Effector CD8-positive, alpha-beta T cell (primary cell): Measurements from ENCODE around the gene NECAP2.
"Not testable (repeated sequence)": the region's sequence is repeated elsewhere in the genome, so short reads cannot be mapped to it uniquely, and the experiment has no call there.

ENCODE experiments used
- DNase-seq: peaks from one replicate; lab custom pipeline; 2025; lab: John Stamatoyannopoulos, UW

NECAP2 gene

GRCh38 chr1:16459352-16459925 is 18.9 kb downstream of the NECAP2 start:
- DNase-seq: no peak

DNA sequence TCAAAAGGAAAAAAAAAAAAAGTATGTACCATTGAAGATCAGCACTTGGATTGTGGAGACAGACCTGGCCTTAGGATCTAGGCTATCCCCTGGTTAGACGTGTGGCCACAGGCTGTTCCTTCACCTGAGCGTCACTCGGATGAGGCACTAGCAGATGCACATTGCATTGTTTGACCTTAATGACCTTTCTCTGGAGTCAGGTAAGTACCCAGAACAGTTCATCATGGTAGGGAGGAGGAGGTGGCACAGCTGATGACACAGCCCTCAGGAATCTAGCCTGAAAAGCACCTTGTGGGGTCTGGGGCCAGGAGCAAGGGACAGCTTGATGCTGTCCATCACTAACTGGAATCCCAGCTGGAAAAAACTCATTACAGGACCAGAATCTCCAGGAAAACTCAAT is 21.2 kb downstream of the NECAP2 start:
- DNase-seq: no peak

DNA sequence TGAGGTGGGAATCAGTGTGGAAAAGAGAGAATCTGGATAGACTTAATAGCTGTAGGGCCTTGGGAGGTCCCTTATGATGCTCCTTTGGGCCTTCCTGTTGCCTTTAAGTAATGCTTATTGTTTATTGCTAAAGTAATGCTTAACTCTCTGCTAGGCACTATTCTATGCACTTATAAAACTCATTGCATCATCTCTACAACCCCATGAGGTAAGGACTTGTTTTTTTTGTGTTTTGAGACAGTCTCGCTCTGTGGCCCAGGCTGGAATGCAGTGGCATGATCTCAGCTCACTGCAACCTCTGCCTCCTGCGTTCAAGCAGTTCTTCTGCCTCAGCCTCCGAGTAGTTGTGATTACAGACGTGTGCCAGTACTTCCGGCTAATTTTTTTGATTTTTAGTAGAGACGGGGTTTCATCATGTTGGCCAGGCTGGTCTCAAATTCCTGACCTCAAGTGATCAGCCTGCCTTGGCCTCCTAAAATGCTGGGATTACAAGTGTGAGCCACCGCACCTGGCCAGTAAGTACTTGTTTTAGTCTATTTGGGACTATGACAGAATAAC is 22.3 kb downstream of the NECAP2 start:
- no peak for DNase-seq

DNA sequence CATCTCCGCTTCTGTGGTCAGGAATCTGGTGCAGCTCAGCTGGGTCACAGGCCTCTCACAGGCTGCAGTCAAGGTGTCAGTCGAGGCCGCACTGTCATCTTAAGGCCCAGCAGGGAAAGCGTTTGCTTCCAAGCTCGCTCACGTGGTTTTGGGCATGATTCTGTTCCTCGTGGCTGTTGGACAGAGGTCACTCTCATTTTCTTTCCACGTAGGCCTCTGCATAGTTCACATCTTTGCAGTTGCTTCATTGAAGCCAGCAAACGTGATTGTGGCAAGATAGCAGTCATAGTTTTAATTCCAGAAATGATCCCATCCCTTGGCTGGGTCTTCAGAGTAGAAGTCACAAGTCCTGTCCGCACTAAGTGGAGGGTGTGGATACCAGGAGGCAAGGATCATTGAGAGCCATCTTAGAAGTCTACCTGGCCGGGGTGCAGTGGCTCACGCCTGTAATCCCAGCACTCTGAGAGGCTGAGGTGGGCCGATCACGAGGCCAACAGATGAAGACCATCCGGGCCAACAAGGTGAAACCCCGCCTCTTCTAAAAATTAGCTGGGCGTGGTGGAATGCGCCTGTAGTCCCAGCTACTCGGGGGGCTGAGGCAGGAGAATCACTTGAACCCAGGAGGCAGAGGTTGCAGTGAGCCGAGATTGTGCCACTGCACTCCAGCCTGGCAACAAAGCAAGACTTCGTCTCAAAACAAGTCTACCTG is 24.5 kb downstream of the NECAP2 start:
- no peak for DNase-seq

DNA sequence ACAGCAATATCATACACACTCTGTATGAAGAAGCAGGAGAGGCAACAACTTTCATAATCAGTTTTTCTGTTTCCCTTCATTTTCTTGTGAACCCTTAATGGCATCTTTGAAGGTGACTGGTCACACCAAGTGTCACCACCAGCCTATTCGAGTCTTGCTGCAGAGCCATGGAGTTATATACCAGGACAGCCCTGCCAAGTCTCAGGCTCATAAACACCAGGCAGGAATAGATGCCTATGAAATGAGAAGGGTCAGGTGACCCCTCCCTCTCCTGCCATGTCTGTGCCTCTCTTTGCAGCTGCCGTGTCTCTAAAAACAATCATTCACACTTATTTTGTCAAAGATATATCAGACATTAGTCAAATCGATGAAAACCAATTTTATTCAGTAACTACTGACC is 28.0 kb downstream of the NECAP2 start:
- DNase-seq: no peak

- no peak for DNase-seq
These were observed 33.8 kb downstream of the NECAP2 start for GRCh38 chr1:16474166-16474800.

GRCh38 chr1:16474891-16475290 is 34.4 kb downstream of the NECAP2 start:
- DNase-seq: not testable (repeated sequence)

GRCh38 chr1:16475771-16476770 is 35.5 kb downstream of the NECAP2 start:
- not testable (repeated sequence) for DNase-seq

GRCh38 chr1:16478091-16478490 is 37.6 kb downstream of the NECAP2 start:
- DNase-seq: no peak

DNA sequence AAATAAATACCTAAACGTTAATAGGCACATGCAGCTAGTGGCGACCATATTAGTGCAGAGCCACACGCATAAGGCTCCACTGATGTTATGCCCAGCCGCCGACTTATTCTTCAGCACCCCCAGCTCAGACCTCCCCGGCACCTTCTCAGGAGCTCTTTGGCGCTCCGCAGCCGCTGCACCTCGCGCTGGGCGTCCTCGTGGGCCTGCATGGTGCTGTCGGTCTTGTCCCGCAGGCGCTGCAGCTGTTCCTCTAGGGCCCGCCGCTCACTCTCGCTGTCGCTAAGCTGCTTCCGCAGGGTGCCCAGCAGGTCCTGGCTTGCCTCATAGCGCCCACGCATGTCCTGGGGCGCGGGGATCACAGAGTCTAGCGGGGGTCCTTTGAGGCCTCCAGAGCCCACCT is 42.6 kb downstream of the NECAP2 start:
- not testable (repeated sequence) for DNase-seq

DNA sequence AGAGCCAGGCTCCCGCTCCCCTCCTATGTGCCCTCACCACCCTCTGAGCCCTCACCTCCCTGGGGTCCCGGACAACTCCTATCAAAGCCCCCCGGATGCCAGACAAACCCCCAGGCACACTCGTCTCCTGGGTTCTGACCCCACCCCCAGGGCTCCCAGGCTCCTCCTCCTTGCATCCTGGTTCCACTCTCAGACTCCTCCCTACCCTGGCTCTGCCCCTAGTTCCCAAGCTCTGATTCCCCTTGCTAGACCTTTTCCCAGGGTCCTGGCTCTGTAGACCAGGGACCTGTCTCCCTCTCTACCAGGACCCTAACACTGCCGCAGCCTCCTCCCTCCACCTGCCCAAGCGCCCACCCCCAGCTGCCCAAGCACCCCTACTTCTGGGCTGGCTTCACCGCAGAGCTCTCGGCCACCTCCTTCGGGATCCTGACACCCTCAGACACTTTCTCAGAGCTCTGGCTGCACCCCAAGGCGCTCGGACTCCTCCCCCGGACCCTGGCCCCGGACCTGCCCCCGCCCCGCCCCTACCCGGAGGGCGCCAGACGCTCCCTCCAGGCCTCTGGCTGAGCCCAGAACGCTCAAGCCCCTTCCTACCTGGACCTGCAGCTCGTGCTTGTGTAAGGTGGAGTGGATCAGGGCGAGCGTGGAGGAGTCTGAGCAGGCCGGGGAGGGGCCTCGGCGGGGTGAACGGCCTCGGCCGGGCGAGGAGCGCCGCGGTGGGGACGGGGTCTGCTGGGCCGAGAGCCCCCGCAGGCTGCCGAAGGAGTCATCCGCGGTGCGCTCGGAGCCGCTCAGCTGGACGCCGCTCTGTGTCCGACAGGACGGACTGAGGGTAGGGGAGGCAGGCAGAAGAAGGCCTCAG is 43.3 kb downstream of the NECAP2 start:
- DNase-seq: not testable (repeated sequence)

GRCh38 chr1:16484501-16484835 is 43.9 kb downstream of the NECAP2 start:
- no peak for DNase-seq

DNA sequence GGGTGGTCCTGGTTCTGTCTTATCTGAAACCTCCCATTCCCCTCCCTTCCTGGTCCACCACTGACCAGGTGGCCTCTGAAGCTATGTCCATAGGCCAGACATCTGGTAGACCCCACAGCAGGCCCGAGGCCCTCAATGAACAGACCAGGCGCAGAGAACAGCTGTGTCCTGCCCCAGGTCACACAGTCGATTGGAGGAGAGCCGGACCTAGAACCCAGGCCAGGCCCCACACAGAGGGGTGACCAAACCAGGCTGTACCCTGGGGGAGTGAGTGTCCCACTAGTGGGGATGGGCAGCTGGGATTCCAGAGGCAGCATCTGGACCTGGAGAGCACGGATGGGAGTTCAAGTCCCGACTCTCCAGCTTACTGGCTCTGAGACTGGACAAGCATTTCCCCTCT is 44.4 kb downstream of the NECAP2 start:
- no peak for DNase-seq

GRCh38 chr1:16486316-16486715 is 45.8 kb downstream of the NECAP2 start:
- DNase-seq: not testable (repeated sequence)

GRCh38 chr1:16487011-16487410 is 46.5 kb downstream of the NECAP2 start:
- DNase-seq: not testable (repeated sequence)

- DNase-seq: not testable (repeated sequence)
These were observed 48.8 kb downstream of the NECAP2 start for GRCh38 chr1:16489195-16489880.

DNA sequence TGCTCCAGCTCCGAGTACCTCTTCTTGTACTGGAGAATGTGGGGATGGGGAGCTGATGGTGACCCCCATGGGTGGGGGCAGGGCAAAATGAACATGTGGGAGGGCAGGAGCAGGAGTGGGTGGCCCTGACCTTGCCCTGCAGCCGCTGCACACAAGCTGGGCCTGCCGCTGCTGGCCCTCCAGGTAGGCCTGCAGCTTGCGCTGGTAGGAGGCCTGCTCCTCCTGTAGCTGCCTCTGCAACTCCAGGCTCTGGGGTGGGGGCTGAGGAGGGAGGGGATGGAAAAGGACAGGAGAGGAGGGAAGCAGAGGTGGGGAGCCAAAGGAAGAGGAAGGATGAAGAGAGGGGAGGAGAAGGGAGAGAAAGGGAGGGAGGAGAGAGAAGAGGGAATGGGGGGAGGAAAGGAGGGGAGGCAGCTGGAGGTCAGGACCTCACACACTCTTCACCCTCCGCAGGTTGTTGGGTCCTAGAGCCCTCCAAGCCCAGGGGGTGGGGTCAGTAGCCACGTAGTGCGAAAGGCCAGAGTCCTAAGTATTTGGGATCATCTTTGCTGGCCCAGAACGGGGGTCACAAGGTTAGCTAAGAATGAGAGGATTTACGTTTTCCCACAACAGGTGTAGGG is 50.6 kb downstream of the NECAP2 start:
- DNase-seq: no peak

DNA sequence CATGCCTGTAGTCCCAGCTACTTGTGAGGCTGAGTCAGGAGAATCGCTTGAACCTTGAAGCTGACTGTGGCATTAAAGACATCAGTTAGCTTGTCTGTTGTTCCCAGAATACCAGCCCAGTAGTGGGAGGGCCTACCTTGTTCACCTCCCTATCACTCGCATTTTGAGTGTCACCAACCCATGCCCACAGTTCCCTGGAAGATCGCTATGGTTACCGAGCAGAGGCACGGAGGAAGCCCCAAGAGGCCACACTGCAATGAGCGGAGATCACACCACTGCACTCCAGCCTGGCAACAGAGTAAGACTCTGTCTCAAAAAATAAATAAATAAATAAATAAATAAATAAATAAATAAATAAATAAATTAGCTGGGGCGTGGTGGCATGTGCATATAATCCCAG is 52.4 kb downstream of the NECAP2 start:
- not testable (repeated sequence) for DNase-seq

DNA sequence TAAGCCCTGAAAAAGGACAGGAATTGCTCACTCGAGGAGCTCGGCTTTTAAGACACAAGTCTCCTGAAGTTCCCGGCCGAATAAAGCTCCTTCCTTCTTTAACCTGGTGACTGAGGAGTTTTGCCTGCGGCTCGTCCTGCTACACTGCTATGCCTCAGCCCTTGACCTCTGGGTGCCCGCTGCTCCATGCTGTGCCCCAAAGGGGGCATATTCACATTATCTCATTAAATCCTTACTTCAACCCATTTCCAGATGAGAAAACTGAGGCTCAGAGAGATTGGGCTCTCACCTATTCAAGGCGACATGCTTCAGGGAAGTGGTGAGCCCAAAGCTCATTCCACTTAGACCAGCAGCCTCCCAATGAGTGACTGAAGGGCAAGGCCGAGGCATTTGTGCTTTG is 53.2 kb downstream of the NECAP2 start:
- not testable (repeated sequence) for DNase-seq

DNA sequence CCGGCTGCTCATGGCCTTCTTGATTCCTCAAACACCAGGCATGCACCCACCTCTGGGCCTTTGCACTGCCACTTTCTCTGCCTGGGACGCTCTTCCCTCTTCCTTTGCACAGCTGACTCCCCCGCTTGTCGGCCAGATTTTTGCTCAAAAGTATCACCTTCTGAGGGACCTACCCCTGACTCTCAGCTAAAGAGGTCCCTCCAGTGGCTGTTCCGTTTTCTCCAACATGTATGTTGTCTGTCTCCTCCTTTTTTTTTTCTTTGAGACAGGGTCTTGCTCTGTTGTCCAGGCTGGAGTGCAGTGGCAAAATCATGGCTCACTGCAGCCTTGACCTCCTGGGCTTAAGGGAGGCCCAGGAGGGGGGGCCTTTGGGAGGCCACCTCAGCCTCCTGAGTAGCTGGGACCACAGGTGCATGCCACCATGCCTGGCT is 57.0 kb downstream of the NECAP2 start:
- DNase-seq: not testable (repeated sequence)
